ENCODE measurements around the gene CEP131. TPM values are rescaled to one million over a fixed set of nuclear protein-coding genes. Genes with fewer than 3 reads are reported as not detected.

The CEP131 gene
- polyA plus RNA-seq, 1 donor from 2014 or later: 21.3 TPM

DNA sequence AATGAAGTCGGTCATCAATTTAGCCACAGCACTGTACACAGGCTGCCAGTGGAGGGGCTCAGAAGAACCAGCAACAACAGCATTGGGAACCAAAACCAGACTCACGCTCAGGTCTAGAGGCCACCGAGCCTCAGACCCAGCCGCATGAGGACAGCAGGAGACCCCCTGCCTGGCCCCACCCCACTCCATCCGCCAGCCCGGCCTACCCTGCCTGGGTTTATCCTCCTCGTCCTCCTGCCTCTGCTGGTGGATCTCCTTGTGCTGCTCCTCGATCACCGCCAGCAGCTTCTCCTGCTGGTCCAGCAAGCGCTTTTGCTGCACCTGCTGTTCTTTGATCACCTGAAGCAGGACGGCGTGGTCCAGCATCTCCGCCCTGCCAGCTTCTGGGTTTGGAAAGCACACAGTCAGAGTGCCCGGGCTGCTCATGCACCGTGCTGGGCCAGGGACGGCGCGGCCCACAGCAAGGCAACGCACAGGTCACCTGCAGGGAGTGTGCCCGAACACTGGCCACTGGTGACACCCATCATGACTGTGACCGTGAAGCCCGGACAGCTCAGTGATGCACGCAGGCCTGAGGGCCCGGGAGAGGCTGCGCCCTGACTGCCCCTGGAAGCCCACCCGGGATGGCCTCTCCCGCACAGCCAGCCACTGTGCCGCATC is 24.0 kb upstream of the CEP131 start:
- H2AFZ ChIP-seq (ENCODE audit: low read depth, low read length): no peak overlapping the region
- no peak for TF ChIP-seq TAF1 (IDR thresholded peaks at IDR 0.05; ENCODE audit: low read depth)
- TF ChIP-seq, protein P1, sequence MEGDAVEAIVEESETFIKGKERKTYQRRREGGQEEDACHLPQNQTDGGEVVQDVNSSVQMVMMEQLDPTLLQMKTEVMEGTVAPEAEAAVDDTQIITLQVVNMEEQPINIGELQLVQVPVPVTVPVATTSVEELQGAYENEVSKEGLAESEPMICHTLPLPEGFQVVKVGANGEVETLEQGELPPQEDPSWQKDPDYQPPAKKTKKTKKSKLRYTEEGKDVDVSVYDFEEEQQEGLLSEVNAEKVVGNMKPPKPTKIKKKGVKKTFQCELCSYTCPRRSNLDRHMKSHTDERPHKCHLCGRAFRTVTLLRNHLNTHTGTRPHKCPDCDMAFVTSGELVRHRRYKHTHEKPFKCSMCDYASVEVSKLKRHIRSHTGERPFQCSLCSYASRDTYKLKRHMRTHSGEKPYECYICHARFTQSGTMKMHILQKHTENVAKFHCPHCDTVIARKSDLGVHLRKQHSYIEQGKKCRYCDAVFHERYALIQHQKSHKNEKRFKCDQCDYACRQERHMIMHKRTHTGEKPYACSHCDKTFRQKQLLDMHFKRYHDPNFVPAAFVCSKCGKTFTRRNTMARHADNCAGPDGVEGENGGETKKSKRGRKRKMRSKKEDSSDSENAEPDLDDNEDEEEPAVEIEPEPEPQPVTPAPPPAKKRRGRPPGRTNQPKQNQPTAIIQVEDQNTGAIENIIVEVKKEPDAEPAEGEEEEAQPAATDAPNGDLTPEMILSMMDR (IDR thresholded peaks at IDR 0.05; ENCODE audit: poor library complexity, severe bottlenecking): no peak
- no peak for TF ChIP-seq POLR2AphosphoS5 (IDR thresholded peaks at IDR 0.05)
- TF ChIP-seq, protein P2, sequence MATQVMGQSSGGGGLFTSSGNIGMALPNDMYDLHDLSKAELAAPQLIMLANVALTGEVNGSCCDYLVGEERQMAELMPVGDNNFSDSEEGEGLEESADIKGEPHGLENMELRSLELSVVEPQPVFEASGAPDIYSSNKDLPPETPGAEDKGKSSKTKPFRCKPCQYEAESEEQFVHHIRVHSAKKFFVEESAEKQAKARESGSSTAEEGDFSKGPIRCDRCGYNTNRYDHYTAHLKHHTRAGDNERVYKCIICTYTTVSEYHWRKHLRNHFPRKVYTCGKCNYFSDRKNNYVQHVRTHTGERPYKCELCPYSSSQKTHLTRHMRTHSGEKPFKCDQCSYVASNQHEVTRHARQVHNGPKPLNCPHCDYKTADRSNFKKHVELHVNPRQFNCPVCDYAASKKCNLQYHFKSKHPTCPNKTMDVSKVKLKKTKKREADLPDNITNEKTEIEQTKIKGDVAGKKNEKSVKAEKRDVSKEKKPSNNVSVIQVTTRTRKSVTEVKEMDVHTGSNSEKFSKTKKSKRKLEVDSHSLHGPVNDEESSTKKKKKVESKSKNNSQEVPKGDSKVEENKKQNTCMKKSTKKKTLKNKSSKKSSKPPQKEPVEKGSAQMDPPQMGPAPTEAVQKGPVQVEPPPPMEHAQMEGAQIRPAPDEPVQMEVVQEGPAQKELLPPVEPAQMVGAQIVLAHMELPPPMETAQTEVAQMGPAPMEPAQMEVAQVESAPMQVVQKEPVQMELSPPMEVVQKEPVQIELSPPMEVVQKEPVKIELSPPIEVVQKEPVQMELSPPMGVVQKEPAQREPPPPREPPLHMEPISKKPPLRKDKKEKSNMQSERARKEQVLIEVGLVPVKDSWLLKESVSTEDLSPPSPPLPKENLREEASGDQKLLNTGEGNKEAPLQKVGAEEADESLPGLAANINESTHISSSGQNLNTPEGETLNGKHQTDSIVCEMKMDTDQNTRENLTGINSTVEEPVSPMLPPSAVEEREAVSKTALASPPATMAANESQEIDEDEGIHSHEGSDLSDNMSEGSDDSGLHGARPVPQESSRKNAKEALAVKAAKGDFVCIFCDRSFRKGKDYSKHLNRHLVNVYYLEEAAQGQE (IDR thresholded peaks at IDR 0.05; ENCODE audit: borderline replicate concordance): no peak
- TF ChIP-seq SMC3 (conservative IDR thresholded peaks at IDR 0.05; ENCODE audit: poor library complexity): no peak
- no peak for TF ChIP-seq EP300 (conservative IDR thresholded peaks at IDR 0.05; ENCODE audit: poor library complexity, severe bottlenecking)
- TF ChIP-seq RAD21 (conservative IDR thresholded peaks at IDR 0.05): no peak
- no peak for TF ChIP-seq MXI1 (conservative IDR thresholded peaks at IDR 0.05; ENCODE audit: poor library complexity, severe bottlenecking)
- TF ChIP-seq EZH2 (IDR thresholded peaks at IDR 0.05; ENCODE audit: borderline replicate concordance, insufficient read depth, low read length, poor library complexity, severe bottlenecking): no peak
- H3K9me3 ChIP-seq (ENCODE audit: low read length): no peaks in the 10 kb centered on the region
- no peak overlapping the region for H3K4me2 ChIP-seq (ENCODE audit: low read length)
- H3K79me2 ChIP-seq (replicated peaks; ENCODE audit: insufficient read depth, low read length): no peaks in the 10 kb centered on the region
- no peak overlapping the region for H3K27ac ChIP-seq (ENCODE audit: low read length)
- no peaks in the 10 kb centered on the region for H3K36me3 ChIP-seq (ENCODE audit: insufficient read depth, low read length)
- H3K9ac ChIP-seq (ENCODE audit: low read length): no peak overlapping the region
- no peak overlapping the region for H3K4me3 ChIP-seq (ENCODE audit: low read length)
- no peaks in the 10 kb centered on the region for H4K20me1 ChIP-seq (ENCODE audit: insufficient read depth)
- no peaks in the 10 kb centered on the region for H3F3A ChIP-seq (ENCODE audit: insufficient read depth, low read length, poor library complexity, severe bottlenecking)
- H3K9me2 ChIP-seq (ENCODE audit: insufficient read depth, low read length): no peaks in the 10 kb centered on the region
- no peaks in the 10 kb centered on the region for H3K27me3 ChIP-seq (ENCODE audit: insufficient read depth, low read depth, low read length)

DNA sequence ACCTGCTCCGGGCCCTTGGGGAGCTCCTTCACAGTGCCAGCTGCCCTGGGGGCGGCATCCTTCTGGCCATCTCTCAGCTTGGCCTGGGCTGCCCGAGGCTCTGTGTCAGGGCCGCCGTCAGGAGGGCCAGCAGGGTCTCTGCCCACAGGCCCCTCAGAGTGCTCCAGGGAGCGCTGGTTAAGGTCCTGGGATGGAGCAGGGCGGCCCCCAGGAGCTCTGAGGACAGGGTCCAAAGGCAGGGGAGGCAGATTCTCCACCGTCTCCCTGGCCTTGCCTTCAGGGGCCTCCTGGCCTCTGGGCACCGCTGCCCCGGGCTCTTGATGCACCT is 23.5 kb upstream of the CEP131 start:
- Histone ChIP-seq H3K36me3 (ENCODE audit: insufficient read depth, low read length) (no peaks in the 10 kb centered on the region), H3K27ac (ENCODE audit: low read length) (no peak overlapping the region), H3K27me3 (ENCODE audit: insufficient read depth, low read depth, low read length) (no peaks in the 10 kb centered on the region), H3K79me2 (replicated peaks; ENCODE audit: insufficient read depth, low read length) (no peaks in the 10 kb centered on the region), H3K4me3 (ENCODE audit: low read length) (no peak overlapping the region), H3K9me3 (ENCODE audit: low read length) (no peaks in the 10 kb centered on the region), H3K9me2 (ENCODE audit: insufficient read depth, low read length) (no peaks in the 10 kb centered on the region), H4K20me1 (ENCODE audit: insufficient read depth) (no peaks in the 10 kb centered on the region), H3K9ac (ENCODE audit: low read length) (no peak overlapping the region), H2AFZ (ENCODE audit: low read depth, low read length) (no peak overlapping the region), H3F3A (ENCODE audit: insufficient read depth, low read length, poor library complexity, severe bottlenecking) (no peaks in the 10 kb centered on the region), H3K4me2 (ENCODE audit: low read length) (no peak overlapping the region)
- no peak for TF ChIP-seq EP300 (conservative IDR thresholded peaks at IDR 0.05; ENCODE audit: poor library complexity, severe bottlenecking)
- TF ChIP-seq, protein P2 (IDR thresholded peaks at IDR 0.05; ENCODE audit: borderline replicate concordance): no peak
- no peak for TF ChIP-seq RAD21 (conservative IDR thresholded peaks at IDR 0.05)
- TF ChIP-seq, protein P1 (IDR thresholded peaks at IDR 0.05; ENCODE audit: poor library complexity, severe bottlenecking): no peak
- TF ChIP-seq POLR2AphosphoS5 (IDR thresholded peaks at IDR 0.05): no peak
- no peak for TF ChIP-seq MXI1 (conservative IDR thresholded peaks at IDR 0.05; ENCODE audit: poor library complexity, severe bottlenecking)
